ENCODE data around the gene SCN3A. TPM values are rescaled to one million over a fixed set of nuclear protein-coding genes. Genes with fewer than 3 reads are reported as not detected.

SCN3A gene
- polyA plus RNA-seq, 1 donor (not counting 4 experiments of a cell fraction or from before 2014, with no cell fraction given) = 0.01 TPM

DNA sequence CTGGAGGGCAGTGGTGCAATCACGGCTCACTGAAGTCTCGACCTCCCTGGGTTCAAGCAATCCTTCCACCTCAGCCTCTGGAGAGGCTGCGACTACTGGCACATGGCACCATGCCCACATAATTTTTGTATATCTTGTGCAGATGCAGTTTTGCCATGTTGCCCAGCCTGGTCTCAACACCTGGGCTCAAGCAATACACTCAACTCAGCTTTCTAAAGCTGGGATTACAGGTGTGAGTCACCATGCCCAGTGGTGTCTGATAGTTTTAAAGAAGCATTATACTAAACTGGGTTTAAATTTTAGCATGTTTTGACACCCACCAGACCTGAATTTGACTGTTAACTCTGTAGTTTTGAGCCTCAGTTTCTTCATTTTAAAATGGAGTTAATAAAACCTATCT, 139.1 kb downstream of the SCN3A start:
- H3K36me3 ChIP-seq (ENCODE audit: control insufficient read depth in 2 of 2, extremely low read depth in 1 of 2, insufficient read depth in 2 of 2, low read length in 2 of 2) = no peaks in the 10 kb centered on the region
- H3K9me3 ChIP-seq (ENCODE audit: control insufficient read depth, low read depth, low read length) = no peaks in the 10 kb centered on the region
- dilution Hi-C loops (cut with MboI; ENCODE audit: extremely low pct_ligation_motif_present, low sequenced_read_pairs) = no loop called here
- H3K27ac ChIP-seq (ENCODE audit: control insufficient read depth, insufficient read depth, low read length) = no peak overlapping the region
- H3K9ac ChIP-seq (ENCODE audit: control insufficient read depth, extremely low read depth, insufficient read depth, low read length) = no peak overlapping the region
- TF ChIP-seq EZH2 (IDR thresholded peaks at IDR 0.05; ENCODE audit: low read length) = no peak
- TF ChIP-seq, protein P1, sequence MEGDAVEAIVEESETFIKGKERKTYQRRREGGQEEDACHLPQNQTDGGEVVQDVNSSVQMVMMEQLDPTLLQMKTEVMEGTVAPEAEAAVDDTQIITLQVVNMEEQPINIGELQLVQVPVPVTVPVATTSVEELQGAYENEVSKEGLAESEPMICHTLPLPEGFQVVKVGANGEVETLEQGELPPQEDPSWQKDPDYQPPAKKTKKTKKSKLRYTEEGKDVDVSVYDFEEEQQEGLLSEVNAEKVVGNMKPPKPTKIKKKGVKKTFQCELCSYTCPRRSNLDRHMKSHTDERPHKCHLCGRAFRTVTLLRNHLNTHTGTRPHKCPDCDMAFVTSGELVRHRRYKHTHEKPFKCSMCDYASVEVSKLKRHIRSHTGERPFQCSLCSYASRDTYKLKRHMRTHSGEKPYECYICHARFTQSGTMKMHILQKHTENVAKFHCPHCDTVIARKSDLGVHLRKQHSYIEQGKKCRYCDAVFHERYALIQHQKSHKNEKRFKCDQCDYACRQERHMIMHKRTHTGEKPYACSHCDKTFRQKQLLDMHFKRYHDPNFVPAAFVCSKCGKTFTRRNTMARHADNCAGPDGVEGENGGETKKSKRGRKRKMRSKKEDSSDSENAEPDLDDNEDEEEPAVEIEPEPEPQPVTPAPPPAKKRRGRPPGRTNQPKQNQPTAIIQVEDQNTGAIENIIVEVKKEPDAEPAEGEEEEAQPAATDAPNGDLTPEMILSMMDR (optimal IDR thresholded peaks at IDR 0.05 in 1 of 3, IDR thresholded peaks at IDR 0.05 in 1 of 3, conservative IDR thresholded peaks at IDR 0.05 in 1 of 3; ENCODE audit: extremely low read depth in 1 of 3, insufficient read depth in 2 of 3, low read length in 3 of 3) = no peak
- H3K4me1 ChIP-seq (ENCODE audit: control insufficient read depth, extremely low read depth, insufficient read depth, low read length) = no peaks in the 10 kb centered on the region
- no peak overlapping the region for H3K4me2 ChIP-seq (ENCODE audit: control insufficient read depth, extremely low read depth, insufficient read depth, low read depth, low read length)
- DNase-seq (ENCODE audit: low read depth, low spot score) = no peak
- no peaks in the 10 kb centered on the region for H3K79me2 ChIP-seq (ENCODE audit: control insufficient read depth, insufficient read depth, low read length)
- H4K20me1 ChIP-seq (ENCODE audit: control insufficient read depth, extremely low read depth, insufficient read depth, low read length) = no peaks in the 10 kb centered on the region
- no peak overlapping the region for H2AFZ ChIP-seq (ENCODE audit: control insufficient read depth, low read length)
- H3K27me3 ChIP-seq (ENCODE audit: control insufficient read depth, extremely low read depth, insufficient read depth, low read length) = no peaks in the 10 kb centered on the region
- no peak for FAIRE-seq
- H3K4me3 ChIP-seq (ENCODE audit: control insufficient read depth in 2 of 3, extremely low read depth in 1 of 3, insufficient read depth in 2 of 3, low read depth in 1 of 3, low read length in 3 of 3) = no peak overlapping the region
- no peaks in the 10 kb centered on the region for H3K9me1 ChIP-seq (ENCODE audit: control insufficient read depth, extremely low read depth, insufficient read depth, low read length)

DNA sequence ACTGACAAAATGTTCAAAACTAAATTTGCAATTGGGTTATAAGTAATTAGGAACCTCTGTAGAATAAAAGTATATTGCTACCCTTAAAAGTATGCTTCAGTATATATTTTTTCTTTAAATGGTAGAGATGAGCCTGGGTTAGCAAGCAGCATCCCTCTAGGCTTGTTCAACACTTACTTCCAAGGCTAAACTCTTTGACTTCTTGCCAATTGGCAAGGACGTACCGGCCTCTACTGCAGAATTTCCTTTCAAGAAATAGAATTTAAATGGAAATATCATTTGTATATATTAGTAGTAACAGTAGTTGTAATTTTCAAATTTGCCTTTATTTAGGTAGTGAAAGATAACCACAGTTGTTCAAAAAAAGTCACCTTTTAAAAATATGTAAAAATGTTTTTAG, 143.4 kb downstream of the SCN3A start:
- no peak overlapping the region for H3K9ac ChIP-seq (ENCODE audit: control insufficient read depth, extremely low read depth, insufficient read depth, low read length)
- no peak overlapping the region for H3K27ac ChIP-seq (ENCODE audit: control insufficient read depth, insufficient read depth, low read length)
- no peak for FAIRE-seq
- H3K9me3 ChIP-seq (ENCODE audit: control insufficient read depth, low read depth, low read length) = no peaks in the 10 kb centered on the region
- no peaks in the 10 kb centered on the region for H3K4me1 ChIP-seq (ENCODE audit: control insufficient read depth, extremely low read depth, insufficient read depth, low read length)
- no peak overlapping the region for H2AFZ ChIP-seq (ENCODE audit: control insufficient read depth, low read length)
- H3K4me2 ChIP-seq (ENCODE audit: control insufficient read depth, extremely low read depth, insufficient read depth, low read depth, low read length) = no peak overlapping the region
- DNase-seq (ENCODE audit: low read depth, low spot score) = no peak
- dilution Hi-C loops (cut with MboI; ENCODE audit: extremely low pct_ligation_motif_present, low sequenced_read_pairs) = no loop called here
- no peaks in the 10 kb centered on the region for H3K79me2 ChIP-seq (ENCODE audit: control insufficient read depth, insufficient read depth, low read length)
- no peaks in the 10 kb centered on the region for H3K9me1 ChIP-seq (ENCODE audit: control insufficient read depth, extremely low read depth, insufficient read depth, low read length)
- H3K27me3 ChIP-seq (ENCODE audit: control insufficient read depth, extremely low read depth, insufficient read depth, low read length) = no peaks in the 10 kb centered on the region
- no peaks in the 10 kb centered on the region for H4K20me1 ChIP-seq (ENCODE audit: control insufficient read depth, extremely low read depth, insufficient read depth, low read length)
- no peak overlapping the region for H3K4me3 ChIP-seq (ENCODE audit: control insufficient read depth in 2 of 3, extremely low read depth in 1 of 3, insufficient read depth in 2 of 3, low read depth in 1 of 3, low read length in 3 of 3)
- TF ChIP-seq, protein P1 (optimal IDR thresholded peaks at IDR 0.05 in 1 of 3, IDR thresholded peaks at IDR 0.05 in 1 of 3, conservative IDR thresholded peaks at IDR 0.05 in 1 of 3; ENCODE audit: extremely low read depth in 1 of 3, insufficient read depth in 2 of 3, low read length in 3 of 3) = no peak
- TF ChIP-seq EZH2 (IDR thresholded peaks at IDR 0.05; ENCODE audit: low read length) = no peak
- no peaks in the 10 kb centered on the region for H3K36me3 ChIP-seq (ENCODE audit: control insufficient read depth in 2 of 2, extremely low read depth in 1 of 2, insufficient read depth in 2 of 2, low read length in 2 of 2)
